HG02870 (cell line): ENCODE measurements around the gene SESN3.

Source experiments
- ATAC-seq: cut with Tn5 transposase; IDR thresholded peaks from one replicate; pipeline ENCODE4 v1.9.1; 2021; ENCODE audit warnings: mild to moderate bottlenecking, moderate library complexity; ENCODE audit not compliant: unreplicated experiment

The SESN3 gene

GRCh38 chr11:95132956-95133355 lies 98.0 kb downstream of the SESN3 start:
- ATAC-seq: no peak

GRCh38 chr11:95128602-95129001 lies 102.4 kb downstream of the SESN3 start:
- no peak for ATAC-seq

GRCh38 chr11:95123556-95123955 lies 107.4 kb downstream of the SESN3 start:
- ATAC-seq: no peak

- ATAC-seq: no peak
Observed at GRCh38 chr11:95121698-95122097, 109.3 kb downstream of the SESN3 start.

GRCh38 chr11:95119361-95120060 lies 111.5 kb downstream of the SESN3 start:
- no peak for ATAC-seq

GRCh38 chr11:95115597-95115996 lies 115.4 kb downstream of the SESN3 start:
- ATAC-seq: no peak
